Smooth muscle cell (in vitro differentiated cells): Measurements from ENCODE around the gene MCM5. TPM values are rescaled to one million over a fixed set of nuclear protein-coding genes. Genes with fewer than 3 reads are reported as not detected.
"Not testable (repeated sequence)": the region's sequence is repeated elsewhere in the genome, so short reads cannot be mapped to it uniquely, and the experiment has no call there.

Experiments
- DNase-seq: peaks from one replicate; lab custom pipeline; 2025; ENCODE audit not compliant: unreplicated experiment; lab: John Stamatoyannopoulos, UW
- H2AFZ ChIP-seq: fragments of 200-600 bp; sonication (generic); 2 replicates; pipeline ENCODE4 v1.6.0; 2016; ENCODE audit warnings: antibody characterized with exemption, low read depth, mild to moderate bottlenecking
- H3F3A ChIP-seq: fragments of 200-600 bp; sonication (generic); 2 replicates; pipeline ENCODE4 v1.6.0; 2017; ENCODE audit warnings: antibody characterized with exemption, low read depth
- H3K27ac ChIP-seq: fragments of 200-600 bp; sonication (generic); 2 replicates; pipeline ENCODE4 v1.5.1; 2016; ENCODE audit warnings: low read depth, mild to moderate bottlenecking
- H3K27me3 ChIP-seq: fragments of 200-600 bp; sonication (generic); 2 replicates; pipeline ENCODE4 v1.6.1; 2016; ENCODE audit warnings: low read depth, mild to moderate bottlenecking
- H3K36me3 ChIP-seq: fragments of 200-600 bp; sonication (generic); 2 replicates; pipeline ENCODE4 v1.5.1; 2016; ENCODE audit warnings: low read depth
- H3K4me1 ChIP-seq: fragments of 200-600 bp; sonication (generic); 2 replicates; pipeline ENCODE4 v1.5.1; 2016; ENCODE audit warnings: low read depth
- H3K4me2 ChIP-seq: fragments of 200-600 bp; sonication (generic); 2 replicates; pipeline ENCODE4 v1.6.0; 2016; ENCODE audit warnings: mild to moderate bottlenecking
- H3K4me3 ChIP-seq: fragments of 200-600 bp; sonication (generic); 2 replicates; pipeline ENCODE4 v1.5.1; 2016; ENCODE audit warnings: mild to moderate bottlenecking
- H3K79me2 ChIP-seq: fragments of 200-600 bp; sonication (generic); 2 replicates; pipeline ENCODE4 v1.6.0; 2016; ENCODE audit warnings: low read depth, mild to moderate bottlenecking
- H3K9ac ChIP-seq: fragments of 200-600 bp; sonication (generic); 2 replicates; pipeline ENCODE4 v1.6.0; 2016; ENCODE audit warnings: low read depth
- H3K9me3 ChIP-seq: fragments of 200-600 bp; sonication (generic); replicated peaks from 2 replicates; pipeline ENCODE4 v1.5.1; 2016; ENCODE audit warnings: low read depth
- H4K20me1 ChIP-seq: fragments of 200-600 bp; sonication (generic); 2 replicates; pipeline ENCODE4 v1.6.0; 2016; ENCODE audit warnings: low read depth
- CTCF ChIP-seq: fragments of 200-600 bp; sonication (generic); IDR thresholded peaks from 2 replicates; pipeline ENCODE4 v1.5.1; 2017; ENCODE audit warnings: borderline replicate concordance, mild to moderate bottlenecking, antibody characterized with exemption; ENCODE audit not compliant: insufficient read depth, poor library complexity, severe bottlenecking
- WGBS: methylation state at CpG from one replicate; pipeline ENCODE4 v1.1.7; 2016; ENCODE audit warnings: low lambda C conversion rate; 5-methylcytosine and 5-hydroxymethylcytosine counted together
- polyA plus RNA-seq: library from polyadenylated mRNA; unstranded; fragments of >200 nt; fragmentation: Nextera tagmentation; extraction: Ambion mirVana; gene quantifications from 2 replicates; pipeline ENCODE4 v1.2.1, GENCODE V29; 2016
- total RNA-seq: library from RNA; depleted of rRNA; stranded (reverse); fragments of >200 nt; gene quantifications from 2 replicates; pipeline ENCODE4 v1.2.3, GENCODE V29; 2014

MCM5 gene
- total and polyA plus RNA-seq, 2 experiments from 2014 or later = 28.7 to 31.9 TPM

GRCh38 chr22:35458547-35459422 lies 58.8 kb downstream of the MCM5 start:
- DNase-seq = no peak
- no peak overlapping the region for H3K4me3 ChIP-seq
- TF ChIP-seq CTCF = no peak
- H3K79me2 ChIP-seq = no peaks in the 10 kb centered on the region
- H3K36me3 ChIP-seq = no peaks in the 10 kb centered on the region
- no peak overlapping the region for H2AFZ ChIP-seq
- no peak overlapping the region for H3K9ac ChIP-seq
- no peaks in the 10 kb centered on the region for H3F3A ChIP-seq
- H3K9me3 ChIP-seq = no peaks in the 10 kb centered on the region
- peaks cover 5% of the 10 kb centered on the region for H3K27me3 ChIP-seq
- no peak overlapping the region for H3K4me2 ChIP-seq
- H3K27ac ChIP-seq = no peak overlapping the region
- WGBS = 85% methylated on average over 18 of the region's 18 CpGs
- no peaks in the 10 kb centered on the region for H4K20me1 ChIP-seq
- peaks cover 11% of the 10 kb centered on the region for H3K4me1 ChIP-seq

DNA sequence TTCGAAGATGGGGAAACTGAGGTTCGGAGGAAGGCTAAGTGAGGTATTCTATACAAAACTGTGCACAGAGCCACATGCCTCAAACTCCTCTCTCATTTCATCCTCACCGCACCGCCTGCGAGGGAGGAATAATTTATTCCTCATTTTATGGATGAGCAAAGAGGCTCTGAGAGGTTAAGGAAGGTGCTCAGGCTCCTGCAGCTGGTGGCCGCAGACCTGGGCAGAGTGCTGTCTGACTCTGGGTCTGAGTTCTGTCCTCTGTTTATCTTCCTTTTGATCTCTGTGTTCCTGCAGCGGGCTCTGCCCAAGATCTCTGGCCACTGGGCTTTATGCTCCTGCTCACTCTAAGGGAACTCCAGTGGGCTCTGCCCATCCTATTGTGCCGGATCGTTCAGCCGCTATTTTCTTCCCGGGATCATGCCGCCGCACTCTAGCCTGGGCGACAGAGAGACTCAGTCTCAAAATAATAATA lies 59.5 kb downstream of the MCM5 start:
- DNase-seq = no peak
- Histone ChIP-seq H2AFZ (no peak overlapping the region), H3K79me2 (no peaks in the 10 kb centered on the region), H3K9ac (no peak overlapping the region), H4K20me1 (no peaks in the 10 kb centered on the region), H3K4me1 (peaks cover 11% of the 10 kb centered on the region), H3K27ac (no peak overlapping the region), H3K4me3 (no peak overlapping the region), H3K27me3 (no peaks in the 10 kb centered on the region), H3F3A (no peaks in the 10 kb centered on the region), H3K9me3 (no peaks in the 10 kb centered on the region), H3K4me2 (no peak overlapping the region), H3K36me3 (no peaks in the 10 kb centered on the region)
- WGBS = 93% methylated on average over 14 of the region's 14 CpGs
- no peak for TF ChIP-seq CTCF

DNA sequence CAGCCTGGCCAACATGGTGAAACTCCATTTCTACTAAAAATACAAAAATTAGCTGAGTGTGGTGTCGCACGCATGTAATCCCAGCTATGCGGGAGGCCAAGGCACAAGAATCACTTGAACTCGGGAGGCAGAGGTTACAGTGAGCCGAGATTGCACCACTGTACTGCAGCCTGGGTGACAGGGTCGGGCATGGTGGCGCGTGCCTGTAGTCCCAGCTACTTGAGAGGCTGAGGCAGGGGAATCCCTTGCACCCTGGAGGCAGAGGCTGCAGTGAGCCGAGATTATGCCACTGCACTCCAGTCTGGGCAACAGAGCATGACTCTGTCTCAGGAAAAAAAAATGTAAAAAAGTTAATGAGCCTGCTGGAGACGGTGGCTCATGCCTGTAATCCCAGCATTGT lies 60.0 kb downstream of the MCM5 start:
- H3K4me2 ChIP-seq, H3K9ac ChIP-seq, H4K20me1 ChIP-seq, H3K4me3 ChIP-seq, H3K79me2 ChIP-seq, DNase-seq, H3K27ac ChIP-seq, H3F3A ChIP-seq, H3K27me3 ChIP-seq, H3K36me3 ChIP-seq, H2AFZ ChIP-seq, H3K9me3 ChIP-seq: not testable (repeated sequence)
- H3K4me1 ChIP-seq = peaks cover 11% of the 10 kb centered on the region
- 92% methylated on average over 10 of the region's 10 CpGs for WGBS

GRCh38 chr22:35460688-35461087 lies 60.7 kb downstream of the MCM5 start:
- no peaks in the 10 kb centered on the region for H3K79me2 ChIP-seq
- TF ChIP-seq CTCF = no peak
- no peak overlapping the region for H3K9ac ChIP-seq
- H3K27me3 ChIP-seq = no peaks in the 10 kb centered on the region
- no peaks in the 10 kb centered on the region for H4K20me1 ChIP-seq
- no peak overlapping the region for H3K4me2 ChIP-seq
- peaks cover 11% of the 10 kb centered on the region for H3K4me1 ChIP-seq
- 89% methylated on average over 8 of the region's 8 CpGs for WGBS
- H3K27ac ChIP-seq = no peak overlapping the region
- H2AFZ ChIP-seq = no peak overlapping the region
- H3K4me3 ChIP-seq = no peak overlapping the region
- H3K9me3 ChIP-seq = no peaks in the 10 kb centered on the region
- no peaks in the 10 kb centered on the region for H3K36me3 ChIP-seq
- DNase-seq = no peak
- no peaks in the 10 kb centered on the region for H3F3A ChIP-seq
